CD4-positive, alpha-beta T cell treated with Interleukin-4 for 4 hours (primary cell): ENCODE results near the gene KPNA2.
"Not testable (repeated sequence)": the region's sequence is repeated elsewhere in the genome, so short reads cannot be mapped to it uniquely, and the experiment has no call there.

Experiments
- DNase-seq: peaks from one replicate; pipeline ENCODE4 v3.0.0-alpha.2; 2020

KPNA2 gene

GRCh38 chr17:68061512-68062313 is 26.2 kb downstream of the KPNA2 start:
- no peak for DNase-seq

- not testable (repeated sequence) for DNase-seq
Observed at GRCh38 chr17:68065366-68065765, 29.8 kb downstream of the KPNA2 start.

GRCh38 chr17:68068512-68068911 is 33.0 kb downstream of the KPNA2 start:
- DNase-seq = not testable (repeated sequence)

- not testable (repeated sequence) for DNase-seq
Observed at GRCh38 chr17:68070582-68071444, 35.3 kb downstream of the KPNA2 start.

GRCh38 chr17:68074279-68074678 is 38.7 kb downstream of the KPNA2 start:
- no peak for DNase-seq

- not testable (repeated sequence) for DNase-seq
Observed at GRCh38 chr17:68075953-68076607, 40.5 kb downstream of the KPNA2 start.

GRCh38 chr17:68077498-68077897 is 42.0 kb downstream of the KPNA2 start:
- DNase-seq = not testable (repeated sequence)

GRCh38 chr17:68080411-68081150 is 45.0 kb downstream of the KPNA2 start:
- no peak for DNase-seq

- not testable (repeated sequence) for DNase-seq
Observed at GRCh38 chr17:68081305-68082265, 46.0 kb downstream of the KPNA2 start.

GRCh38 chr17:68085771-68086381 is 50.3 kb downstream of the KPNA2 start:
- peak; percentile 37 for DNase-seq

- DNase-seq = peak; percentile 17
Observed at GRCh38 chr17:68086666-68087065, 51.1 kb downstream of the KPNA2 start.

GRCh38 chr17:68087131-68087623 is 51.6 kb downstream of the KPNA2 start:
- DNase-seq = peak; percentile 63

GRCh38 chr17:68087851-68088250 is 52.3 kb downstream of the KPNA2 start:
- DNase-seq = no peak

- peak; percentile 45 for DNase-seq
Observed at GRCh38 chr17:68089881-68090280, 54.3 kb downstream of the KPNA2 start.

- DNase-seq = no peak
Observed at GRCh38 chr17:68094481-68095078, 59.0 kb downstream of the KPNA2 start.

- DNase-seq = no peak
Observed at GRCh38 chr17:68095205-68095811, 59.8 kb downstream of the KPNA2 start.

GRCh38 chr17:68096111-68096510 is 60.6 kb downstream of the KPNA2 start:
- DNase-seq = no peak
